ENCODE results near the gene ADH1A.

ADH1A gene

GRCh38 chr4:99276417-99276816, 14.4 kb downstream of the ADH1A start:
- no peak for TF ChIP-seq ZFX (IDR thresholded peaks at IDR 0.05)
- no peak for TF ChIP-seq CTCF (conservative IDR thresholded peaks at IDR 0.05)

GRCh38 chr4:99275885-99276284, 14.9 kb downstream of the ADH1A start:
- TF ChIP-seq ZFX (IDR thresholded peaks at IDR 0.05) = no peak
- H3K27ac ChIP-seq = no peak overlapping the region

More at GRCh38 chr4:99276417-99276816, 14.4 kb downstream of the ADH1A start:
- no peak overlapping the region for H3K27ac ChIP-seq

- no peak for TF ChIP-seq CTCF (conservative IDR thresholded peaks at IDR 0.05)
- H3K27ac ChIP-seq = no peak overlapping the region
These were observed 15.7 kb downstream of the ADH1A start for GRCh38 chr4:99275050-99275449.

- H3K27ac ChIP-seq = no peak overlapping the region
- TF ChIP-seq CTCF (conservative IDR thresholded peaks at IDR 0.05) (no peak), ZFX (IDR thresholded peaks at IDR 0.05) (no peak)
These were observed 17.1 kb downstream of the ADH1A start for GRCh38 chr4:99273704-99274103.

- TF ChIP-seq CTCF (conservative IDR thresholded peaks at IDR 0.05) (no peak), ZFX (IDR thresholded peaks at IDR 0.05) (no peak)
- H3K27ac ChIP-seq = no peak overlapping the region
These were observed 25.9 kb downstream of the ADH1A start for GRCh38 chr4:99264927-99265326.

GRCh38 chr4:99252746-99253145, 38.0 kb downstream of the ADH1A start:
- no peak overlapping the region for H3K27ac ChIP-seq
- TF ChIP-seq CTCF (conservative IDR thresholded peaks at IDR 0.05) (no peak), ZFX (IDR thresholded peaks at IDR 0.05) (no peak)

- TF ChIP-seq CTCF (conservative IDR thresholded peaks at IDR 0.05) = no peak
- no peak for TF ChIP-seq ZFX (IDR thresholded peaks at IDR 0.05)
These were observed 42.1 kb downstream of the ADH1A start for GRCh38 chr4:99248714-99249113.

GRCh38 chr4:99235955-99236354, 54.8 kb downstream of the ADH1A start:
- TF ChIP-seq ZFX (IDR thresholded peaks at IDR 0.05) = no peak
- no peak for TF ChIP-seq CTCF (conservative IDR thresholded peaks at IDR 0.05)
- H3K27ac ChIP-seq = no peak overlapping the region

More at GRCh38 chr4:99248714-99249113, 42.1 kb downstream of the ADH1A start:
- H3K27ac ChIP-seq = no peak overlapping the region

All from C4-2B (cell line).